ENCODE measurements around the gene PKP3.
"Not testable (repeated sequence)": the region's sequence is repeated elsewhere in the genome, so short reads cannot be mapped to it uniquely, and the experiment has no call there.

The PKP3 gene

GRCh38 chr11:396948-397548, 3.0 kb downstream of the PKP3 start:
- DNase-seq (ENCODE audit: low spot score): peak; percentile 75

GRCh38 chr11:398826-399225, 4.8 kb downstream of the PKP3 start:
- DNase-seq (ENCODE audit: low spot score): peak; percentile 53

GRCh38 chr11:399731-400211, 5.8 kb downstream of the PKP3 start:
- no peak for DNase-seq (ENCODE audit: low spot score)

GRCh38 chr11:400241-400689, 6.3 kb downstream of the PKP3 start:
- DNase-seq (ENCODE audit: low spot score): no peak

GRCh38 chr11:401196-401595, 7.2 kb downstream of the PKP3 start:
- not testable (repeated sequence) for DNase-seq (ENCODE audit: low spot score)

- DNase-seq (ENCODE audit: low spot score): no peak
These were observed 9.2 kb downstream of the PKP3 start for GRCh38 chr11:403021-403760.

- DNase-seq (ENCODE audit: low spot score): no peak
These were observed 9.9 kb downstream of the PKP3 start for GRCh38 chr11:403761-404431.

GRCh38 chr11:404551-405264, 10.7 kb downstream of the PKP3 start:
- DNase-seq (ENCODE audit: low spot score): no peak

- DNase-seq (ENCODE audit: low spot score): no peak
These were observed 11.4 kb downstream of the PKP3 start for GRCh38 chr11:405323-405953.

- DNase-seq (ENCODE audit: low spot score): no peak
These were observed 12.2 kb downstream of the PKP3 start for GRCh38 chr11:405954-406795.

GRCh38 chr11:406796-407650, 13.0 kb downstream of the PKP3 start:
- DNase-seq (ENCODE audit: low spot score): peak; percentile 90

GRCh38 chr11:407651-408123, 13.7 kb downstream of the PKP3 start:
- no peak for DNase-seq (ENCODE audit: low spot score)

GRCh38 chr11:408154-409007, 14.4 kb downstream of the PKP3 start:
- DNase-seq (ENCODE audit: low spot score): no peak

- DNase-seq (ENCODE audit: low spot score): no peak
These were observed 15.1 kb downstream of the PKP3 start for GRCh38 chr11:409008-409599.

GRCh38 chr11:409600-410483, 15.8 kb downstream of the PKP3 start:
- no peak for DNase-seq (ENCODE audit: low spot score)

GRCh38 chr11:410711-411110, 16.7 kb downstream of the PKP3 start:
- DNase-seq (ENCODE audit: low spot score): not testable (repeated sequence)

GRCh38 chr11:411520-411919, 17.5 kb downstream of the PKP3 start:
- not testable (repeated sequence) for DNase-seq (ENCODE audit: low spot score)

All from NAMALWA (cell line).